GM18867 (cell line): ENCODE measurements around the gene SYNE3.

Experiments used
- ATAC-seq: cut with Tn5 transposase; IDR thresholded peaks from one replicate; pipeline ENCODE4 v1.9.1; 2021; ENCODE audit warnings: mild to moderate bottlenecking, moderate library complexity; ENCODE audit not compliant: unreplicated experiment

SYNE3 gene

GRCh38 chr14:95509495-95509894 lies 7.0 kb downstream of the SYNE3 start:
- no peak for ATAC-seq

- ATAC-seq = no peak
Observed at GRCh38 chr14:95508377-95508776, 8.1 kb downstream of the SYNE3 start.

GRCh38 chr14:95507701-95508103 lies 8.7 kb downstream of the SYNE3 start:
- no peak for ATAC-seq

- no peak for ATAC-seq
Observed at GRCh38 chr14:95507174-95507573, 9.3 kb downstream of the SYNE3 start.

- ATAC-seq = peak; percentile 50
Observed at GRCh38 chr14:95505030-95505589, 11.3 kb downstream of the SYNE3 start.

- peak; percentile 26 for ATAC-seq
Observed at GRCh38 chr14:95504135-95505029, 12.1 kb downstream of the SYNE3 start.

GRCh38 chr14:95503365-95504134 lies 12.9 kb downstream of the SYNE3 start:
- ATAC-seq = peak; percentile 54

GRCh38 chr14:95502381-95502950 lies 14.0 kb downstream of the SYNE3 start:
- ATAC-seq = no peak

GRCh38 chr14:95500772-95501401 lies 15.6 kb downstream of the SYNE3 start:
- ATAC-seq = no peak

GRCh38 chr14:95500201-95500681 lies 16.2 kb downstream of the SYNE3 start:
- ATAC-seq = no peak

- no peak for ATAC-seq
Observed at GRCh38 chr14:95499354-95499750, 17.1 kb downstream of the SYNE3 start.

GRCh38 chr14:95498622-95499353 lies 17.7 kb downstream of the SYNE3 start:
- ATAC-seq = no peak

GRCh38 chr14:95497561-95498011 lies 18.9 kb downstream of the SYNE3 start:
- no peak for ATAC-seq

- ATAC-seq = no peak
Observed at GRCh38 chr14:95496690-95497259, 19.7 kb downstream of the SYNE3 start.

- no peak for ATAC-seq
Observed at GRCh38 chr14:95496111-95496681, 20.3 kb downstream of the SYNE3 start.

GRCh38 chr14:95495538-95496025 lies 20.9 kb downstream of the SYNE3 start:
- ATAC-seq = peak; percentile 76

- ATAC-seq = peak; percentile 21
Observed at GRCh38 chr14:95495076-95495475, 21.4 kb downstream of the SYNE3 start.

GRCh38 chr14:95494456-95494855 lies 22.0 kb downstream of the SYNE3 start:
- ATAC-seq = no peak

- ATAC-seq = no peak
Observed at GRCh38 chr14:95493976-95494375, 22.5 kb downstream of the SYNE3 start.
